Bronchial epithelial cell (primary cell): ENCODE data around the gene MYO1B. TPM values are rescaled to one million over a fixed set of nuclear protein-coding genes. Genes with fewer than 3 reads are reported as not detected.

Experiments
- DNase-seq: peaks from one replicate; pipeline ENCODE4 v3.0.0-alpha.2; 2010; ENCODE audit warnings: low read depth
- FAIRE-seq: peaks from 2 replicates; lab custom pipeline; 2011; peaks lifted over from hg19 to GRCh38; lab: Jason Lieb, UNC
- H3K27me3 ChIP-seq: 2 replicates; pipeline ENCODE4 v1.5.1; 2011; ENCODE audit warnings: low read length; ENCODE audit not compliant: control insufficient read depth, insufficient read depth
- H3K36me3 ChIP-seq: 2 replicates; pipeline ENCODE4 v1.5.1; 2011; ENCODE audit warnings: low read length; ENCODE audit not compliant: control insufficient read depth, insufficient read depth
- H3K4me3 ChIP-seq: 2 replicates; pipeline ENCODE4 v1.5.1; 2011; ENCODE audit warnings: mild to moderate bottlenecking, low read depth, low read length, control low read depth
- CTCF ChIP-seq: IDR thresholded peaks from 2 replicates; pipeline ENCODE4 v1.5.1; 2011; ENCODE audit warnings: mild to moderate bottlenecking, moderate library complexity, low read length, control low read depth, inconsistent platforms; ENCODE audit not compliant: insufficient read depth, severe bottlenecking
- total RNA-seq: library from RNA; depleted of rRNA; stranded (reverse); fragments of >200 nt; gene quantifications from 2 replicates; pipeline ENCODE4 v1.2.1, GENCODE V29; 2014

Gene MYO1B
- total RNA-seq, 1 donor from 2014 or later: 247 TPM

GRCh38 chr2:191312163-191312562 is 67.0 kb downstream of the MYO1B start:
- no peak for TF ChIP-seq CTCF
- Histone ChIP-seq H3K4me3 (no peak overlapping the region), H3K27me3 (no peaks in the 10 kb centered on the region), H3K36me3 (peaks cover 2% of the 10 kb centered on the region)
- DNase-seq: no peak
- FAIRE-seq: no peak

DNA sequence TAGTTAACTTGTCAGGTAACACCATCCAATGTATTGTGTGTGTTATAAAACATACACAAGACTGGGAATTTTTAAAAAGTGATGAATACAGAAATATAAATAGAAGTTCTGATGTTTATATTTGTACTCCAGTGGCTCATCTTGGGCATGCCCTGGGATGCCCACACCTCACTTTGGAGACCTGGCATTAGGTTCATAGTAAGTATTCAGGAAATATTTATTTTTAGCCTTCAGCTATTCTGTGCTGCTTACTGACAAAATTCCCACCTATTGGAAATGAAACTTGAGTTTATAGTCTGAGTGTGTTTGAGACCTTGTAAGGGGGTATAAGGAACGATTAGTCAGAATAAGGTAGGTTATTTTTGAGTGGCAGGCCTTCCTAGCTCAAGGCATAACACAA is 67.5 kb downstream of the MYO1B start:
- Histone ChIP-seq H3K4me3 (no peak overlapping the region), H3K36me3 (peaks cover 2% of the 10 kb centered on the region), H3K27me3 (no peaks in the 10 kb centered on the region)
- FAIRE-seq: no peak
- TF ChIP-seq CTCF: no peak
- DNase-seq: peak; percentile 89

DNA sequence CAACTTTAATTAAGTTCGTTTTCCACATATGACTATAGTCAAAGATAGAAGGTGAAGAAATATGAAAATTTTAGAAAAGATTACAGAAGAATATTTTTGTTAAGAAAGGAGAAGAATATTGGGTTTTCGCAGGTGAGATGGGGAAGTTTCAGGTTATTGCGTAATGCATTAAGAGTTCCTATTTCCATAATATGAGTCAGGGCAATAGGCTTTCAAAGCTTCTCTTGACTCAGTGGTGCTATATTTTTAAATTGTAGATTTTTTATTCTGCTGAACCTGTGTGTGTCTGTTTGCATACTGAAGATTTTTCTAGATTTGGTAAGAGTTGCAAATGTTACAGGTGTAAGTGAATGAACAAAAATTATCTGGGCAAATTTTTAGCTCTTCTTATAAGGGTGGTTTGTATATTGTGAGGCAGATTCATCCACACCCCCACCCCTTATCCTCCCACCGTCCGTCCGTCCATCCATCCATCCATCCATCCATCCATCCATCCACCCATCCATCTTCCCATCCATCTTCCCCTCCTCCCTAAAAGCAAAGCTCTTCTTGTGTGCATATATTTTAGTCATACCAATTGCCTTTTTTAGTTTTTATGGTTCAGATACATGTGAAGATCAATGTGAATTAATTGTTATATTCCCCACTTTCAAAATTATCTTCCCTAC is 69.6 kb downstream of the MYO1B start:
- peak; percentile 54 for DNase-seq
- H3K4me3 ChIP-seq: no peak overlapping the region
- FAIRE-seq: no peak
- H3K27me3 ChIP-seq: no peaks in the 10 kb centered on the region
- no peak for TF ChIP-seq CTCF
- peaks cover 3% of the 10 kb centered on the region for H3K36me3 ChIP-seq

GRCh38 chr2:191315365-191315752 is 70.2 kb downstream of the MYO1B start:
- Histone ChIP-seq H3K27me3 (no peaks in the 10 kb centered on the region), H3K36me3 (peaks cover 3% of the 10 kb centered on the region), H3K4me3 (no peak overlapping the region)
- DNase-seq (no peak), FAIRE-seq (no peak)
- no peak for TF ChIP-seq CTCF

DNA sequence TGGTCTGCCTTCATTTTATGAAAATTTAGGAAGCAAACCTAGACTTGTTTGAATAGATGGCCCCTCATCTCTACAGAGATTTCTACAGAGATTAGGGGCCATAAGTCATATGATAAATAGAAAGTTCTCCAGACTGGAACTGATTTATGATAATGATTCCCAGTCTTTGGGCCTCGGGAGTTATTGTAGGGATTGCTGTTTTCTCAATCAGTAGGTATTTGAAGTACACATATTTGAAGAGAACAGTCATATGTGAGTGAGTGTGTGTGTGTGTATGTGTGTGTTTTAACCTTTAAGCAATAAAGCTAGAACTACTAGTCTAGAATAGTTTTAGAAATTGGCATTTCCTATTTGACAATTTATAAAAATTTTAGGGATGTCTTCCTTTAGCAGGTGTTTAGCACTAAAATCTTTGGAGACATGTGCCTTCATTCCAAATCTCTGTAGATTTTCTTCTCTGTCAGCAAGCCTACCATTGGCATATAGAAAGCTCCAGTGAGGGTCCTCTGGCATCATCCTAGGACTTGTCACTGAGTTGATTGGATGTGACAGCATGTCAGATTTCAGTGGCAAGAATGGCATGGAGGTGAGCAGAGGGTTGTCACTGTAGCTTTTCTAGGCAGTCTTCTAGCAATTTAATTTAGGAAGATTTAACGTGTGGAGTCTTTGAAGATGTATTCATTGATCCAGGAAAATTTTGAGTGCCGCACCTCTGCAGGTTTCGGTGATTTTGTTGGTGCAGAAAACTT is 71.2 kb downstream of the MYO1B start:
- FAIRE-seq: no peak
- no peak overlapping the region for H3K4me3 ChIP-seq
- peaks cover 3% of the 10 kb centered on the region for H3K36me3 ChIP-seq
- no peak for TF ChIP-seq CTCF
- no peak for DNase-seq
- H3K27me3 ChIP-seq: no peaks in the 10 kb centered on the region
